A549 (cell line): Measurements from ENCODE around the gene TBX15. TPM values are rescaled to one million over a fixed set of nuclear protein-coding genes. Genes with fewer than 3 reads are reported as not detected.

Experiments used
- ATAC-seq, 2 experiments: fragments of 200-7000 bp in 1 of 2; fragments of >200 bp in 1 of 2; cut with Nextera tagmentation in 1 of 2; cut with Tn5 transposase in 1 of 2; 3 replicates each; pipeline versions ENCODE4 v1.8.0 to v1.9.1; 2018 to 2020; ENCODE audit warnings: mild to moderate bottlenecking in 1 of 2, moderate library complexity in 1 of 2
- CTCF ChIA-PET: fragments of 300-600 bp; sonication (Branson Sonifier 250); formaldehyde crosslinking; extraction: SDS; loops from one replicate; lab custom pipeline; 2021; ENCODE audit warnings: antibody characterized with exemption, inconsistent platforms; lab: Yijun Ruan, JAX
- POLR2A ChIA-PET: fragments of 350-600 bp; formaldehyde crosslinking; extraction: SDS; loops from one replicate; lab custom pipeline; 2021; ENCODE audit warnings: antibody characterized with exemption, inconsistent platforms; lab: Yijun Ruan, JAX
- DNase-seq, 2 experiments: peaks; one replicate each; pipeline versions ENCODE4 v3.0.0 to v3.0.0-alpha.2; 2011 to 2016; ENCODE audit warnings: low read depth in 1 of 2, low spot score in 1 of 2
- FAIRE-seq: peaks from 2 replicates; lab custom pipeline; 2011; peaks lifted over from hg19 to GRCh38; lab: Jason Lieb, UNC
- H3K27ac ChIP-seq, 2 experiments: fragments of >200 bp; sonication (Bioruptor Twin); formaldehyde crosslinking; 3 replicates each; pipeline ENCODE4 v1.5.1; 2016 to 2017
- H3K4me1 ChIP-seq: fragments of >200 bp; sonication (Bioruptor Twin); formaldehyde crosslinking; 3 replicates; pipeline ENCODE4 v1.6.1; 2016
- H3K4me2 ChIP-seq: fragments of >200 bp; sonication (Bioruptor Twin); formaldehyde crosslinking; 3 replicates; pipeline ENCODE4 v1.6.1; 2016
- H3K4me3 ChIP-seq: fragments of >200 bp; sonication (Bioruptor Twin); formaldehyde crosslinking; 3 replicates; pipeline ENCODE4 v1.5.1; 2016
- H3K9me3 ChIP-seq: fragments of >200 bp; sonication (Bioruptor Twin); formaldehyde crosslinking; 3 replicates; pipeline ENCODE4 v1.6.1; 2016
- ATOH8 ChIP-seq: fragments of 250-450 bp; sonication (Bioruptor Pico); IDR thresholded peaks from 2 replicates; pipeline ENCODE4 v1.5.0; 2020; ENCODE audit warnings: low read depth, mild to moderate bottlenecking, moderate library complexity
- BHLHE40 ChIP-seq: IDR thresholded peaks from 2 replicates; pipeline ENCODE4 v1.6.1; 2012; ENCODE audit warnings: low read depth, low read length, inconsistent platforms
- CBX8 ChIP-seq: fragments of 200-600 bp; sonication (generic); IDR thresholded peaks from 2 replicates; pipeline ENCODE4 v1.6.1; 2016
- ESRRA ChIP-seq: fragments of 150-350 bp; IDR thresholded peaks from 2 replicates; pipeline ENCODE4 v1.6.1; 2014; ENCODE audit warnings: mild to moderate bottlenecking, low read length, borderline replicate concordance
- FOSL2 ChIP-seq, 2 experiments: fragments of 450-650 bp in 1 of 2; fragments of >200 bp in 1 of 2; sonication (Bioruptor Twin) in 1 of 2; formaldehyde crosslinking; IDR thresholded peaks; 2 replicates each; pipeline versions ENCODE4 v1.5.0 to v1.6.1; 2016 to 2020; ENCODE audit warnings: mild to moderate bottlenecking in 1 of 2, moderate library complexity in 1 of 2
- HDAC2 ChIP-seq: fragments of 200-600 bp; sonication (generic); IDR thresholded peaks from 2 replicates; pipeline ENCODE4 v1.6.1; 2016
- HMGXB4 ChIP-seq: fragments of 250-450 bp; sonication (Bioruptor Pico); IDR thresholded peaks from 2 replicates; pipeline ENCODE4 v1.5.0; 2021; ENCODE audit warnings: mild to moderate bottlenecking, moderate library complexity, borderline replicate concordance
- HOXB13 ChIP-seq: fragments of 250-450 bp; sonication (Bioruptor Pico); IDR thresholded peaks from 2 replicates; pipeline ENCODE4 v1.5.0; 2020; ENCODE audit warnings: low read depth, mild to moderate bottlenecking, moderate library complexity
- HOXB5 ChIP-seq: fragments of 250-450 bp; sonication (Bioruptor Pico); IDR thresholded peaks from 2 replicates; pipeline ENCODE4 v1.5.0; 2020; ENCODE audit warnings: mild to moderate bottlenecking, moderate library complexity
- JUN ChIP-seq, 2 experiments: fragments of >200 bp; sonication (Bioruptor Twin); formaldehyde crosslinking; IDR thresholded peaks; 2 replicates in 1 of 2; 3 replicates in 1 of 2; pipeline ENCODE4 v1.6.1; 2016 to 2017
- KDM5A ChIP-seq: fragments of 200-600 bp; sonication (generic); IDR thresholded peaks from 2 replicates; pipeline ENCODE4 v1.6.1; 2016; ENCODE audit warnings: antibody characterized with exemption, mild to moderate bottlenecking
- MAFK ChIP-seq: fragments of 450-650 bp; IDR thresholded peaks from 2 replicates; pipeline ENCODE4 v1.6.1; 2014; ENCODE audit not compliant: partially characterized antibody
- MAZ ChIP-seq: fragments of 150-350 bp; IDR thresholded peaks from 2 replicates; pipeline ENCODE4 v1.6.1; 2014; ENCODE audit warnings: antibody characterized with exemption, low read depth, low read length, borderline replicate concordance
- NFE2L2 ChIP-seq: fragments of 150-350 bp; conservative IDR thresholded peaks from 2 replicates; pipeline ENCODE4 v1.6.1; 2014; ENCODE audit warnings: low read length
- NR3C1 ChIP-seq: fragments of >200 bp; sonication (Bioruptor Twin); formaldehyde crosslinking; IDR thresholded peaks from 3 replicates; pipeline ENCODE4 v1.6.1; 2017
- POLR2A ChIP-seq: IDR thresholded peaks from 2 replicates; pipeline ENCODE4 v1.6.1; 2012; ENCODE audit warnings: mild to moderate bottlenecking, low read length
- RAD21 ChIP-seq, 2 experiments: fragments of >200 bp in 1 of 2; sonication (Bioruptor Twin) in 1 of 2; formaldehyde crosslinking in 1 of 2; IDR thresholded peaks in 1 of 2; conservative IDR thresholded peaks in 1 of 2; 2 replicates in 1 of 2; 3 replicates in 1 of 2; pipeline ENCODE4 v1.6.1; 2012 to 2018; ENCODE audit warnings: inconsistent platforms in 1 of 2
- RARB ChIP-seq: fragments of 250-450 bp; sonication (Bioruptor Pico); IDR thresholded peaks from 2 replicates; pipeline ENCODE4 v1.8.0; 2021; ENCODE audit warnings: mild to moderate bottlenecking, moderate library complexity
- SMC3 ChIP-seq: fragments of >200 bp; sonication (Bioruptor Twin); formaldehyde crosslinking; IDR thresholded peaks from 3 replicates; pipeline ENCODE4 v1.6.1; 2018; ENCODE audit warnings: inconsistent platforms
- ZC3H11A ChIP-seq: fragments of 450-650 bp; IDR thresholded peaks from 2 replicates; pipeline ENCODE4 v1.6.1; 2014; ENCODE audit warnings: antibody characterized with exemption, mild to moderate bottlenecking
- ZFP36 ChIP-seq: fragments of 450-650 bp; IDR thresholded peaks from 2 replicates; pipeline ENCODE4 v1.6.1; 2014; ENCODE audit warnings: borderline replicate concordance; ENCODE audit not compliant: partially characterized antibody
- ZNF302 ChIP-seq: fragments of 250-450 bp; sonication (Bioruptor Pico); IDR thresholded peaks from 2 replicates; pipeline ENCODE4 v1.9.0; 2021; ENCODE audit warnings: inconsistent platforms, mild to moderate bottlenecking, moderate library complexity
- ZSCAN20 ChIP-seq: fragments of 250-450 bp; sonication (Bioruptor Pico); IDR thresholded peaks from 2 replicates; pipeline ENCODE4 v1.8.0; 2022; ENCODE audit warnings: mild to moderate bottlenecking, moderate library complexity
- WGBS: methylation state at CpG from one replicate; pipeline ENCODE4 v1.1.6; 2017; ENCODE audit errors: missing lambda C conversion rate; 5-methylcytosine and 5-hydroxymethylcytosine counted together
- polyA plus RNA-seq, 4 experiments: library from polyadenylated mRNA; depleted of rRNA in 3 of 4; stranded (reverse); fragments of >200 nt; fragmentation: RNase III in 1 of 4; extraction: RNeasy Plus Mini Kit Qiagen cat#74134 plus additional on column Dnase treatment in 1 of 4; gene quantifications; 2 replicates in 3 of 4; 3 replicates in 1 of 4; pipeline ENCODE4 v1.2.3, GENCODE V29; 2011 to 2017
- TF ChIP-seq, protein P1 (sequence below): fragments of 200-600 bp; sonication (generic); IDR thresholded peaks from 2 replicates; pipeline ENCODE4 v1.6.1; 2016; ENCODE audit warnings: antibody characterized with exemption, mild to moderate bottlenecking, moderate library complexity

TBX15 gene
- polyA plus RNA-seq, 2 of the 4 experiments (the other 2 are of a cell fraction), result 0.04 TPM; not detected in 1

- TF ChIP-seq, protein P1, sequence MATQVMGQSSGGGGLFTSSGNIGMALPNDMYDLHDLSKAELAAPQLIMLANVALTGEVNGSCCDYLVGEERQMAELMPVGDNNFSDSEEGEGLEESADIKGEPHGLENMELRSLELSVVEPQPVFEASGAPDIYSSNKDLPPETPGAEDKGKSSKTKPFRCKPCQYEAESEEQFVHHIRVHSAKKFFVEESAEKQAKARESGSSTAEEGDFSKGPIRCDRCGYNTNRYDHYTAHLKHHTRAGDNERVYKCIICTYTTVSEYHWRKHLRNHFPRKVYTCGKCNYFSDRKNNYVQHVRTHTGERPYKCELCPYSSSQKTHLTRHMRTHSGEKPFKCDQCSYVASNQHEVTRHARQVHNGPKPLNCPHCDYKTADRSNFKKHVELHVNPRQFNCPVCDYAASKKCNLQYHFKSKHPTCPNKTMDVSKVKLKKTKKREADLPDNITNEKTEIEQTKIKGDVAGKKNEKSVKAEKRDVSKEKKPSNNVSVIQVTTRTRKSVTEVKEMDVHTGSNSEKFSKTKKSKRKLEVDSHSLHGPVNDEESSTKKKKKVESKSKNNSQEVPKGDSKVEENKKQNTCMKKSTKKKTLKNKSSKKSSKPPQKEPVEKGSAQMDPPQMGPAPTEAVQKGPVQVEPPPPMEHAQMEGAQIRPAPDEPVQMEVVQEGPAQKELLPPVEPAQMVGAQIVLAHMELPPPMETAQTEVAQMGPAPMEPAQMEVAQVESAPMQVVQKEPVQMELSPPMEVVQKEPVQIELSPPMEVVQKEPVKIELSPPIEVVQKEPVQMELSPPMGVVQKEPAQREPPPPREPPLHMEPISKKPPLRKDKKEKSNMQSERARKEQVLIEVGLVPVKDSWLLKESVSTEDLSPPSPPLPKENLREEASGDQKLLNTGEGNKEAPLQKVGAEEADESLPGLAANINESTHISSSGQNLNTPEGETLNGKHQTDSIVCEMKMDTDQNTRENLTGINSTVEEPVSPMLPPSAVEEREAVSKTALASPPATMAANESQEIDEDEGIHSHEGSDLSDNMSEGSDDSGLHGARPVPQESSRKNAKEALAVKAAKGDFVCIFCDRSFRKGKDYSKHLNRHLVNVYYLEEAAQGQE, result no peak
Observed at GRCh38 chr1:118945489-118945888, 42.7 kb downstream of the TBX15 start (continued).

DNA sequence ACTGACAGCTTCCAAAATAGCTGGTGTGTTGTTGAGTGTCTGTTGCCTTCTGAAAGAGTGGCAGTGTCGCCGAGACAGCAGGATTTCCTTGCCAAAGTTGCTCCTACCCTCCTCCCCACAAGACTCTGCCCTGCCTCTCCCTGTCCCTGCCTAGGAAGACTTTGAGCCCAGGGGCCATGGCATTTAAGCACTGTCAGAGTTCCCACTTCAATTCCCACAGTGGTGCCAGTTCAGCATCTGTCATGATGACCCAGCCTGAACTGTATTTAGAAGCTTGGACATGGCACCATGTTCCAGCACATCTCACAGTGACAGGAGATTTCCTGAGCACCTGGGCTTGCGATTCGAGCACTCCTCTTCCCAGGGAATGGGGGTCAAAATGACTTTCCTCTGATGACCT, 43.6 kb downstream of the TBX15 start:
- no peak overlapping the region for H3K4me2 ChIP-seq
- TF ChIP-seq BHLHE40, result no peak
- TF ChIP-seq ZNF302, result no peak
- no peak for TF ChIP-seq ESRRA
- no peak for TF ChIP-seq JUN (IDR thresholded peaks at IDR 0.05)
- no peak for TF ChIP-seq HOXB5 (CRISPR knock-in tag)
- no peak for TF ChIP-seq ZFP36
- no peak for TF ChIP-seq ATOH8
- no peak for TF ChIP-seq KDM5A
- no peak for TF ChIP-seq HOXB13
- TF ChIP-seq CBX8, result no peak
- no peak for TF ChIP-seq HMGXB4 (CRISPR knock-in tag)
- no peak for TF ChIP-seq POLR2A
- TF ChIP-seq NFE2L2, result no peak
- TF ChIP-seq HDAC2, result no peak
- TF ChIP-seq ZC3H11A, result no peak
- TF ChIP-seq SMC3, result no peak
- TF ChIP-seq, all 56 proteins: peak for 0
- no peak for ATAC-seq
- peaks cover 4% of the 10 kb centered on the region; the same call in 1 of the 3 replicates for H3K4me1 ChIP-seq
- no peak for DNase-seq
- H3K4me3 ChIP-seq, result no peak overlapping the region
- WGBS, result 20% methylated on average over 4 of the region's 4 CpGs
- ChIA-PET POLR2A (no interaction called here), CTCF (no interaction called here)
- no peak for FAIRE-seq
- H3K9me3 ChIP-seq, result no peaks in the 10 kb centered on the region
- H3K27ac ChIP-seq, result no peak overlapping the region

DNA sequence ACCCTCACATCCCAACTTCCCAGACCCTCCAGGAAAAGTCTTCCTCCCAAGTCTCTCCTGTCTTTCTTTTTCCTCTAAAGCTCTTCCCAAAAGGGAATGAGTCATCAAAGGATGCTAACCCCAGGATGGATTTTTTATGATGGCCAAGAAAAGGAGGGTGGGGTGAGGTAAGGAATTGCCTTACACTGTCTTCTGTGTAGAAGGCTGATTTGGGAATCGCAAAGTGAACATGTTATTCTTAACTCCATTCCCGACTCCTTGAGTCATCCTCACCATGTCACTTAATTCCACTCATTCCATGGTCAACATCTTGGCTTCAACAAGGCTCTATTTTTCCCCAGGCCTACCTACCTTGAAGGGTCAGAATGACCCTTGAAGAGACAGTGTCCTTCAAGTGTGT, 44.0 kb downstream of the TBX15 start:
- FAIRE-seq (no peak), ATAC-seq (no peak), DNase-seq (no peak)
- no peaks in the 10 kb centered on the region for H3K9me3 ChIP-seq
- no peak overlapping the region for H3K4me3 ChIP-seq
- H3K4me2 ChIP-seq, result no peak overlapping the region
- peaks cover 4% of the 10 kb centered on the region; the same call in 1 of the 3 replicates for H3K4me1 ChIP-seq
- POLR2A ChIA-PET, result no interaction called here
- WGBS, result 49% methylated on average over 2 of the region's 2 CpGs
- CTCF ChIA-PET, result no interaction called here
- TF ChIP-seq ZSCAN20 (CRISPR knock-in tag), result no peak
- TF ChIP-seq JUN (IDR thresholded peaks at IDR 0.05), result no peak
- no peak for TF ChIP-seq MAZ
- no peak for TF ChIP-seq NR3C1
- no peak for TF ChIP-seq RAD21 (conservative IDR thresholded peaks at IDR 0.05 in 1 of 2, IDR thresholded peaks at IDR 0.05 in 1 of 2)
- no peak for TF ChIP-seq MAFK
- TF ChIP-seq RARB (CRISPR knock-in tag), result no peak
- TF ChIP-seq ZFP36, result no peak
- no peak for TF ChIP-seq FOSL2 (IDR thresholded peaks at IDR 0.05)
- TF ChIP-seq FOSL2 (CRISPR knock-in tag; IDR thresholded peaks at IDR 0.05), result no peak
- H3K27ac ChIP-seq, result no peak overlapping the region
